HEK293 (cell line): ENCODE measurements around the gene ANKRD40.

ENCODE experiments used
- CTCF ChIA-PET: fragments of 350-600 bp; formaldehyde crosslinking; extraction: SDS; loops from one replicate; lab custom pipeline; 2021; ENCODE audit warnings: antibody characterized with exemption; lab: Yijun Ruan, JAX
- POLR2A ChIA-PET: fragments of 300-600 bp; formaldehyde crosslinking; extraction: SDS; loops from one replicate; lab custom pipeline; 2020; ENCODE audit warnings: antibody characterized with exemption, inconsistent platforms; lab: Yijun Ruan, JAX
- H3K27ac ChIP-seq: fragments of 200-500 bp; sonication (Bioruptor generic); 2 replicates; pipeline ENCODE4 v1.5.1; 2014; ENCODE audit warnings: low read depth, low read length, control low read depth, inconsistent platforms; ENCODE audit errors: extremely low read depth
- H3K36me3 ChIP-seq, 2 experiments: fragments of 200-500 bp in 1 of 2; sonication (Bioruptor generic) in 1 of 2; 1 replicate in 1 of 2; 2 replicates in 1 of 2; pipeline ENCODE4 v1.5.1; 2014 to 2017; ENCODE audit warnings: inconsistent platforms in 2 of 2, low read length in 2 of 2; ENCODE audit not compliant: control insufficient read depth in 2 of 2, insufficient read depth in 1 of 2
- H3K4me1 ChIP-seq: fragments of 200-500 bp; sonication (Bioruptor generic); 2 replicates; pipeline ENCODE4 v1.5.1; 2014; ENCODE audit warnings: mild to moderate bottlenecking, low read length, inconsistent platforms; ENCODE audit not compliant: control insufficient read depth, insufficient read depth
- H3K4me3 ChIP-seq: 2 replicates; pipeline ENCODE4 v1.5.1; 2011; ENCODE audit warnings: low read depth, mild to moderate bottlenecking, control low read depth, low read length, moderate library complexity
- H3K9me3 ChIP-seq: fragments of 200-500 bp; sonication (Bioruptor generic); 2 replicates; pipeline ENCODE4 v1.5.1; 2014; ENCODE audit warnings: low read depth, low read length, inconsistent platforms; ENCODE audit not compliant: control insufficient read depth, insufficient read depth
- KLF10 ChIP-seq: fragments of 450-650 bp; IDR thresholded peaks from 2 replicates; pipeline ENCODE4 v1.5.1; 2018; ENCODE audit warnings: missing biosample characterization, mild to moderate bottlenecking, missing genetic modification characterization
- PRDM10 ChIP-seq: fragments of 450-650 bp; formaldehyde crosslinking; IDR thresholded peaks from 2 replicates; pipeline ENCODE4 v1.5.1; 2016; ENCODE audit warnings: missing biosample characterization, missing genetic modification characterization
- ZBTB26 ChIP-seq: fragments of 450-650 bp; formaldehyde crosslinking; optimal IDR thresholded peaks from 2 replicates; pipeline ENCODE3; 2016; ENCODE audit warnings: missing biosample characterization, mild to moderate bottlenecking, missing genetic modification characterization
- ZBTB49 ChIP-seq: fragments of 450-650 bp; formaldehyde crosslinking; IDR thresholded peaks from 2 replicates; pipeline ENCODE4 v1.5.1; 2016; ENCODE audit warnings: missing biosample characterization, missing genetic modification characterization, low read depth
- ZNF132 ChIP-seq: fragments of 450-650 bp; formaldehyde crosslinking; IDR thresholded peaks from 2 replicates; pipeline ENCODE4 v1.5.1; 2017; ENCODE audit warnings: missing biosample characterization, missing genetic modification characterization, borderline replicate concordance
- ZNF214 ChIP-seq: fragments of 450-650 bp; formaldehyde crosslinking; IDR thresholded peaks from 2 replicates; pipeline ENCODE4 v1.5.1; 2017; ENCODE audit warnings: missing biosample characterization, mild to moderate bottlenecking, missing genetic modification characterization, borderline replicate concordance
- ZNF221 ChIP-seq: fragments of 450-650 bp; formaldehyde crosslinking; IDR thresholded peaks from 2 replicates; pipeline ENCODE4 v1.5.1; 2017; ENCODE audit warnings: missing biosample characterization, missing genetic modification characterization, borderline replicate concordance
- ZNF266 ChIP-seq: fragments of 450-650 bp; formaldehyde crosslinking; IDR thresholded peaks from 2 replicates; pipeline ENCODE4 v1.5.1; 2016; ENCODE audit warnings: missing biosample characterization, missing genetic modification characterization, low read depth
- ZNF350 ChIP-seq: fragments of 450-650 bp; formaldehyde crosslinking; IDR thresholded peaks from 2 replicates; pipeline ENCODE4 v1.5.0; 2017; ENCODE audit warnings: missing biosample characterization, mild to moderate bottlenecking, missing genetic modification characterization
- ZNF362 ChIP-seq: fragments of 450-650 bp; formaldehyde crosslinking; IDR thresholded peaks from 2 replicates; pipeline ENCODE4 v1.5.1; 2016; ENCODE audit warnings: missing biosample characterization, missing genetic modification characterization
- ZNF398 ChIP-seq: fragments of 450-650 bp; formaldehyde crosslinking; IDR thresholded peaks from 2 replicates; pipeline ENCODE4 v1.5.1; 2017; ENCODE audit warnings: missing biosample characterization, missing genetic modification characterization
- ZNF426 ChIP-seq: fragments of 450-650 bp; formaldehyde crosslinking; IDR thresholded peaks from 2 replicates; pipeline ENCODE4 v1.5.1; 2017; ENCODE audit warnings: missing biosample characterization, missing genetic modification characterization, mild to moderate bottlenecking, inconsistent platforms, moderate library complexity
- ZNF580 ChIP-seq: fragments of 450-650 bp; formaldehyde crosslinking; IDR thresholded peaks from 2 replicates; pipeline ENCODE4 v1.5.1; 2016; ENCODE audit warnings: missing biosample characterization, missing genetic modification characterization
- ZNF624 ChIP-seq: fragments of 450-650 bp; formaldehyde crosslinking; IDR thresholded peaks from 2 replicates; pipeline ENCODE4 v1.5.1; 2017; ENCODE audit warnings: missing biosample characterization, missing genetic modification characterization
- ZNF704 ChIP-seq: fragments of 450-650 bp; formaldehyde crosslinking; IDR thresholded peaks from 2 replicates; pipeline ENCODE4 v1.5.1; 2016; ENCODE audit warnings: missing biosample characterization, missing genetic modification characterization
- ZSCAN23 ChIP-seq: fragments of 450-650 bp; formaldehyde crosslinking; IDR thresholded peaks from 2 replicates; pipeline ENCODE4 v1.5.1; 2016; ENCODE audit warnings: missing biosample characterization, missing genetic modification characterization
- ZSCAN4 ChIP-seq: fragments of 450-650 bp; formaldehyde crosslinking; IDR thresholded peaks from 2 replicates; pipeline ENCODE4 v1.5.1; 2017; ENCODE audit warnings: missing biosample characterization, missing genetic modification characterization

The ANKRD40 gene

GRCh38 chr17:50728881-50729765, 21.4 kb upstream of the ANKRD40 start (continued):
- TF ChIP-seq ZNF362 (tag by site-specific recombination) (no peak), ZNF350 (tag by site-specific recombination) (no peak), ZNF266 (no peak), ZSCAN23 (no peak), ZNF426 (tag by site-specific recombination) (no peak), ZNF580 (tag by site-specific recombination) (no peak), ZNF398 (tag by site-specific recombination) (no peak), ZNF132 (tag by site-specific recombination) (no peak), PRDM10 (tag by site-specific recombination) (no peak)

- Histone ChIP-seq H3K4me3 (no peak overlapping the region), H3K27ac (no peak overlapping the region), H3K4me1 (peaks cover 53% of the 10 kb centered on the region), H3K9me3 (no peaks in the 10 kb centered on the region), H3K36me3 (peaks cover 11 to 20% of the 10 kb centered on the region in 2 experiments)
- POLR2A ChIA-PET: no interaction called here
- CTCF ChIA-PET: interaction anchor here (0.6 to 0.8 kb wide), 4 partner anchors 19 to 186 kb away, joined by 3 to 7 read pairs (median 4); no protein-coding TSS in a partner anchor
- TF ChIP-seq ZSCAN4 (tag by site-specific recombination) (no peak), ZNF362 (tag by site-specific recombination) (0 out of 2 replicates have a peak, but pooled peaks have one; percentile 54), ZNF214 (tag by site-specific recombination) (no peak), ZNF624 (no peak), ZNF221 (tag by site-specific recombination) (no peak), ZBTB26 (peak; percentile 3), ZNF704 (tag by site-specific recombination) (no peak), ZBTB49 (tag by site-specific recombination) (no peak), ZNF398 (tag by site-specific recombination) (no peak), KLF10 (tag by site-specific recombination) (no peak)
These were observed 20.4 kb upstream of the ANKRD40 start for GRCh38 chr17:50728112-50728429.
